ENCODE results near the gene LIPI.
"Not testable (repeated sequence)": the region's sequence is repeated elsewhere in the genome, so short reads cannot be mapped to it uniquely, and the experiment has no call there.

The LIPI gene

GRCh38 chr21:14073615-14074014, 137.1 kb downstream of the LIPI start:
- no peak for DNase-seq (ENCODE audit: low spot score)

DNA sequence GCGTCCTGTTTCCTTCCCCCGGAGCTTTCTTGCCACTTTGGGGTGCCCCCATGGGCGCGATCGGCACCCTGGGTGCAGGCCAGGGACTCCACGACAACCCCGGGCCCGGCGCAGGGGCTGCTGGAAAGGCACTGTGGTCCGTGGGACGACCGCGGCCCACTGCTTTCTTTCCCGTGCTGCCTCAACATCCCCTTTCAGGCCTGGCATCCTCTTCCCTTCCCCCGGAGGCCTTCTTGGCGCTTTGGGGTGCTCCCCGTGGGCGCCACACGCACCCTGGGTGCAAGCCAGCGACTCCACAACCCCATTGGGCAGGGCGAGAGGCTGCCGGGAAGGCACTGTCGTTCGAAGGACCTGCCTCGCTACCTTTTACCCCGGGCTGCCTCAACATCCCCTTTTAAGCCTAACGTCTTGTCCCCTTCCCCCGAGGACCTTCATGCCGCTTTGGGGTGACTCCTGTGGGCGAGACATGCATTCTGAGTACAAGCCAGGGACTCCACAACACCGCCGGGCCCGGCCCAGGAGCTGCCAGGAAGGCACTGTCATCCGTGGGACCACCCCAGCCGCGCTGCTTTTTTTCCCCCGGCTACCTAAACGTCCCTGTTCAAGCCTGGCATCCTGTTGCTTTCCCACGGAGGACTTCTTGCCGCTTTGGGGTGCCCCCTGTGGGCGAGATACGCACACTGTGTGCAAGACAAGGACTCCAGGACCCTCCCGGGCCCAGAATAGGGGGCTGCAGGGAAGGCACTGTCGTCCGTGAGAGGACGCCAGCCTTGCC, 137.8 kb downstream of the LIPI start:
- DNase-seq (ENCODE audit: low spot score): no peak

- DNase-seq (ENCODE audit: low spot score): no peak
Measured at GRCh38 chr21:14071902-14072734, 138.6 kb downstream of the LIPI start.

DNA sequence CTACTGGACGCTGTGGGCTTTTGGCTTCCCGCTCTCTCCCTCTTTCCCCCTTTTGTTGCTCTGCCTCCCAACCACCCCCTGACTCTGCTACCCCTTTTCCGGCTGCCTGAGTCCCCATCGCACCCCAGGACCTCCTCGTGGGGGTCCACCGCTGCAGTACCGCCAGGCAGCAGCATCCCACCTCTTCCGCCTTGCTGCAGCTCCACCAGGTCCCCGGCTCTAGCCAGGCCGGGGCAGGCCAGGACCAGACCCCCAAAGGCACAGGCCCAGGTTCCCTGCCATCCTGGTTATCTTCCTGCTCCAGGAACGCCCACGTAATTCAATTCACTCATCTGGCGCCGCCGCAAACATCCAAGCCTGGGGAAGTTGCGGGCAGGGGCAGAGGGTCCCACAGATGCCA, 139.8 kb downstream of the LIPI start:
- DNase-seq (ENCODE audit: low spot score): no peak

- no peak for DNase-seq (ENCODE audit: low spot score)
Measured at GRCh38 chr21:14070049-14070893, 140.5 kb downstream of the LIPI start.

GRCh38 chr21:14064296-14064645, 146.5 kb downstream of the LIPI start:
- no peak for DNase-seq (ENCODE audit: low spot score)

- DNase-seq (ENCODE audit: low spot score): not testable (repeated sequence)
Measured at GRCh38 chr21:14063620-14064295, 147.0 kb downstream of the LIPI start.

- not testable (repeated sequence) for DNase-seq (ENCODE audit: low spot score)
Measured at GRCh38 chr21:14062684-14063083, 148.1 kb downstream of the LIPI start.

DNA sequence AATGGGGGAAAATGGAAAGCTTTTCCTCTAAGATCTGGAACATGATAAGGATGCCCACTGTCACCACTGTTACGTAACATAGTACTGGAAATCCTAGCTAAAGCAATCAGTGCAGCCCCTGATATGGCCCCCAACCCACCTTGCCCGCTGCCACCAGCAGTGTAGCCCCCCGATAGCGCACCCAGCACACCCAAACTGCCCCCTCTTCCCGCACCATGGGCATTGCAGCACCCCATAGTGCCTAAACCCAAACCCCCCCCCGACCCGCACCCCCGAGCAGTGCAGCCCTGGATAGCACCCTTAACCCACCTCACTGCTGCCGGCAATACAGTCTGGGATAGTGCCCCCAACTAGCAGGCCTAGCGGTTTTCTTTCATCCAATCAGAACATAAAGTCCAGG, 148.9 kb downstream of the LIPI start:
- not testable (repeated sequence) for DNase-seq (ENCODE audit: low spot score)

DNA sequence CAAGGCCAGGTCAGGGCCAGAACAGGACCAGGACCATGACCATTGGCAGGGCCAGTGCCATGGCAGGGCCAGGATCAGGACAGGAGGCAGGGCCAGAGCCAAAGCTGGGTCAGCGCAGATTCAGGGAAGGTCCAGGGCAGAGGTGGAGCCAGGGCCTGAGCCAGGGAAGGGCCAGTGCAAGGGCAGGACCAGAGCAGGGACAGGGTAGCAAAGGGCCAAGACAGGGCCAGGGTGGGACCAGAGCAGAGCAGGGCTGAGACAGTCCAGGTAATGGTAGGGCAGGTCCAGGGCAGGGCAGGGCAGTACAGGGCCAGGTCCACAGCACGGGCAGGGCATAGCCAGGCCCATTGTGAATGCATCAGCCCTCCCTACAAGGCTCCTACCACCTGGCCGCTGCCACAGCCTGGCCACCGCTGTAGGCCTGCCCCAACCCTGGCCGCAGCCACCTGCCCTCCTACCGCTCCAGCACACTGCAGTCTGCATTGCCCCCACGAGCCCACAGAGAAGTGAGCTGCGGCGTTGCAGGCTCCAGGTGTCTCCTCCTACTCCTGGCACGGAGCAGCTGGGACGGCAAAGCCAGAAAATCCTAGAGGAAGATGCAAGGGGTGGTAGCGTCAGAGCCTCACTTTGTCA, 151.6 kb downstream of the LIPI start:
- DNase-seq (ENCODE audit: low spot score): not testable (repeated sequence)

Data from Ammon's horn (tissue), 1 donor.